ENCODE results near the gene CHD6. TPM values are rescaled to one million over a fixed set of nuclear protein-coding genes. Genes with fewer than 3 reads are reported as not detected.
A peak's percentile ranks its signal among the peaks of the same experiment; 100 is the strongest.

CHD6 gene
- total and polyA plus RNA-seq, 7 experiments from 2014 or later = 46.3 to 132 (median 94.6) TPM

GRCh38 chr20:41375846-41376245 is 242.3 kb downstream of the CHD6 start:
- POLR2A ChIA-PET = no interaction called here
- H3K4me1 Mint-ChIP-seq = peaks cover 0 to 11% (median 3%) of the 10 kb centered on the region in 7 donors
- H3K27ac ChIP-seq (ENCODE audit: low read depth, low read length) = no peak overlapping the region
- H3K9me3 Mint-ChIP-seq = peaks cover 4 to 22% (median 12%) of the 10 kb centered on the region in 11 donors
- no peaks in the 10 kb centered on the region for H3K36me3 ChIP-seq (ENCODE audit: control insufficient read depth in 2 of 3, insufficient read depth in 3 of 3, low read length in 3 of 3)
- H3K27me3 Mint-ChIP-seq = peaks cover 33 to 47% (median 41%) of the 10 kb centered on the region in 5 donors
- H3K27me3 ChIP-seq (ENCODE audit: control insufficient read depth in 2 of 2, insufficient read depth in 2 of 2, low read length in 2 of 2) = no peaks in the 10 kb centered on the region
- intact Hi-C loops (cut with micrococcal nuclease) = no loop called here
- ATAC-seq (no peak), DNase-seq (no peak)
- H3K36me3 Mint-ChIP-seq = peaks cover 0 to 19% (median 6%) of the 10 kb centered on the region in 5 donors
- H3K4me1 ChIP-seq (ENCODE audit: control insufficient read depth in 2 of 2, insufficient read depth in 2 of 2, low read length in 2 of 2) = no peaks in the 10 kb centered on the region
- peaks cover 0 to 6% (median 0%) of the 10 kb centered on the region in 3 experiments for H3K9me3 ChIP-seq (ENCODE audit: control insufficient read depth in 2 of 3, low read length in 3 of 3)
- CTCF ChIA-PET = no interaction called here
- no peak overlapping the region for H3K4me3 Mint-ChIP-seq
- no peak overlapping the region for H3K4me3 ChIP-seq (ENCODE audit: low read length)
- no peak overlapping the region for H3K27ac Mint-ChIP-seq

- no peak overlapping the region for H3K4me3 ChIP-seq (ENCODE audit: low read length)
- H3K9me3 Mint-ChIP-seq = peaks cover 4 to 23% (median 13%) of the 10 kb centered on the region in 11 donors
- intact Hi-C loops (cut with micrococcal nuclease) = no loop called here
- H3K4me3 Mint-ChIP-seq = peak overlapping the region in 1 of 10 donors; percentile 38
- no peak overlapping the region for H3K27ac ChIP-seq (ENCODE audit: low read depth, low read length)
- H3K9me3 ChIP-seq (ENCODE audit: control insufficient read depth in 2 of 3, low read length in 3 of 3) = peaks cover 0 to 6% (median 0%) of the 10 kb centered on the region in 3 experiments
- H3K27me3 Mint-ChIP-seq = peaks cover 30 to 52% (median 34%) of the 10 kb centered on the region in 5 donors
- H3K36me3 Mint-ChIP-seq = peaks cover 0 to 19% (median 6%) of the 10 kb centered on the region in 5 donors
- no peaks in the 10 kb centered on the region for H3K4me1 Mint-ChIP-seq
- no peak overlapping the region for H3K27ac Mint-ChIP-seq
- ChIA-PET POLR2A (interaction anchor here (1.1 kb wide), 1 partner anchor 20 kb away, joined by 3 read pairs; no protein-coding TSS in a partner anchor), CTCF (no interaction called here)
- DNase-seq = no peak
- no peak for ATAC-seq
- H3K27me3 ChIP-seq (ENCODE audit: control insufficient read depth in 2 of 2, insufficient read depth in 2 of 2, low read length in 2 of 2) = no peaks in the 10 kb centered on the region
- no peaks in the 10 kb centered on the region for H3K4me1 ChIP-seq (ENCODE audit: control insufficient read depth in 2 of 2, insufficient read depth in 2 of 2, low read length in 2 of 2)
- H3K36me3 ChIP-seq (ENCODE audit: control insufficient read depth in 2 of 3, insufficient read depth in 3 of 3, low read length in 3 of 3) = no peaks in the 10 kb centered on the region
These were observed 244.0 kb downstream of the CHD6 start for GRCh38 chr20:41373931-41374920.

- Mint-ChIP-seq H3K4me1 (no peaks in the 10 kb centered on the region), H3K27me3 (peaks cover 30 to 56% (median 36%) of the 10 kb centered on the region in 5 donors)
These were observed 244.9 kb downstream of the CHD6 start for GRCh38 chr20:41373251-41373783.

DNA sequence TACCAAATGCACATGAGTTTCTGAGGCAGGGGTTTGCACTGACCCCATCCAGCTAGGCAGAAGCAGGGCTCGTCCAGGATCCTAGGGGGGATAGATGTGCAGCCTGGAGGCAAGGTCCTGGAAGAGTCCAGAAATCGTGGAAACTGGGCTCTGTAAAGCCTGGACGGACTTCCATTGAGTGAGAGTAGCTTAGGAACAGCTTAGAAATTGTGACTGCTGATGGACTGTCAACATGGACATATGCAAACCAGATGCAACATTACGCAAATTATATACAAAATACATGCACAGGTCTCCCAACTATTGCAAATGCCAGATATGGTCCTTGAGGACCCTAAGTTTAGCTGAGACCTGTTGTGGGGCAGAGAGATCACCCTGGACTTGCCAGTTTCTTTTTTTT is 246.8 kb downstream of the CHD6 start:
- H3K4me1 Mint-ChIP-seq = peaks cover 3 to 10% (median 7%) of the 10 kb centered on the region in 7 donors
- DNase-seq (no peak), ATAC-seq (no peak)
- Histone ChIP-seq H3K27ac (ENCODE audit: low read depth, low read length) (no peak overlapping the region), H3K27me3 (ENCODE audit: control insufficient read depth in 2 of 2, insufficient read depth in 2 of 2, low read length in 2 of 2) (no peaks in the 10 kb centered on the region), H3K36me3 (ENCODE audit: control insufficient read depth in 2 of 3, insufficient read depth in 3 of 3, low read length in 3 of 3) (no peaks in the 10 kb centered on the region), H3K9me3 (ENCODE audit: control insufficient read depth in 2 of 3, low read length in 3 of 3) (peaks cover 0 to 6% (median 0%) of the 10 kb centered on the region in 3 experiments), H3K4me3 (ENCODE audit: low read length) (no peak overlapping the region), H3K4me1 (ENCODE audit: control insufficient read depth in 2 of 2, insufficient read depth in 2 of 2, low read length in 2 of 2) (no peaks in the 10 kb centered on the region)
- CTCF ChIA-PET = no interaction called here
- peaks cover 0 to 19% (median 6%) of the 10 kb centered on the region in 5 donors for H3K36me3 Mint-ChIP-seq
- POLR2A ChIA-PET = no interaction called here
- H3K27ac Mint-ChIP-seq = no peak overlapping the region
- peaks cover 4 to 23% (median 14%) of the 10 kb centered on the region in 11 donors for H3K9me3 Mint-ChIP-seq
- intact Hi-C loops (cut with micrococcal nuclease) = no loop called here
- H3K27me3 Mint-ChIP-seq = peaks cover 30 to 50% (median 38%) of the 10 kb centered on the region in 5 donors
- no peak overlapping the region for H3K4me3 Mint-ChIP-seq

More at GRCh38 chr20:41373251-41373783, 244.9 kb downstream of the CHD6 start:
- Histone ChIP-seq H3K4me3 (ENCODE audit: low read length) (no peak overlapping the region), H3K9me3 (ENCODE audit: control insufficient read depth in 2 of 3, low read length in 3 of 3) (peaks cover 0 to 6% (median 0%) of the 10 kb centered on the region in 3 experiments), H3K27me3 (ENCODE audit: control insufficient read depth in 2 of 2, insufficient read depth in 2 of 2, low read length in 2 of 2) (no peaks in the 10 kb centered on the region), H3K4me1 (ENCODE audit: control insufficient read depth in 2 of 2, insufficient read depth in 2 of 2, low read length in 2 of 2) (no peaks in the 10 kb centered on the region), H3K36me3 (ENCODE audit: control insufficient read depth in 2 of 3, insufficient read depth in 3 of 3, low read length in 3 of 3) (no peaks in the 10 kb centered on the region), H3K27ac (ENCODE audit: low read depth, low read length) (no peak overlapping the region)
- POLR2A ChIA-PET = interaction anchor here (1.1 kb wide), 1 partner anchor 21 kb away, joined by 3 read pairs; no protein-coding TSS in a partner anchor
- Mint-ChIP-seq H3K36me3 (peaks cover 0 to 19% (median 6%) of the 10 kb centered on the region in 5 donors), H3K9me3 (peaks cover 4 to 23% (median 13%) of the 10 kb centered on the region in 11 donors), H3K27ac (no peak overlapping the region), H3K4me3 (no peak overlapping the region)
- intact Hi-C loops (cut with micrococcal nuclease) = no loop called here
- DNase-seq (no peak), ATAC-seq (no peak)
- CTCF ChIA-PET = no interaction called here

DNA sequence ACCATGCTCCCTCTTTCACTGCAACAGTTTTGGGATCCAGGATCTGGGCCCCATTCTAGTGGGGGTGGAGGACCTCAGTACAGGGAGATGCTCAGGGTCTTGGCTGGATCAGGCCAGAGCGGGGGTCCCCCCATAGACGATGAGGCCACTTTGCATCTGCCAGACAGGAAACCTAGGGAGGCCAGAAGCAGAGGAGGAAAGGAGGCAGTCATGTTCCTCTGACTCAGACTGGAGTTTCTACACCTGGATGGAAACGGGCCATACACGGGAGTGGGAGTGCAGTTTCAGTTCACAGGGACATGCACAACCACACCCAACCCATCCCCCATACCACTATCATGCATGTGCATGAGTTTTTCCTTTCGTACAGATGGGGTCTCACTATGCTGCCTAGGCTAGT is 248.0 kb downstream of the CHD6 start:
- H3K4me3 Mint-ChIP-seq = no peak overlapping the region
- ATAC-seq = no peak
- H3K27me3 Mint-ChIP-seq = peaks cover 32 to 47% (median 42%) of the 10 kb centered on the region in 5 donors
- Histone ChIP-seq H3K27ac (ENCODE audit: low read depth, low read length) (no peak overlapping the region), H3K36me3 (ENCODE audit: control insufficient read depth in 2 of 3, insufficient read depth in 3 of 3, low read length in 3 of 3) (no peaks in the 10 kb centered on the region), H3K27me3 (ENCODE audit: control insufficient read depth in 2 of 2, insufficient read depth in 2 of 2, low read length in 2 of 2) (no peaks in the 10 kb centered on the region), H3K4me3 (ENCODE audit: low read length) (no peak overlapping the region), H3K4me1 (ENCODE audit: control insufficient read depth in 2 of 2, insufficient read depth in 2 of 2, low read length in 2 of 2) (no peaks in the 10 kb centered on the region), H3K9me3 (ENCODE audit: control insufficient read depth in 2 of 3, low read length in 3 of 3) (peaks cover 0 to 6% (median 0%) of the 10 kb centered on the region in 3 experiments)
- intact Hi-C loops (cut with micrococcal nuclease) = no loop called here
- H3K9me3 Mint-ChIP-seq = peaks cover 4 to 23% (median 15%) of the 10 kb centered on the region in 11 donors
- H3K4me1 Mint-ChIP-seq = peaks cover 3 to 10% (median 9%) of the 10 kb centered on the region in 7 donors
- no peak for DNase-seq
- H3K36me3 Mint-ChIP-seq = peaks cover 0 to 19% (median 6%) of the 10 kb centered on the region in 5 donors
- no peak overlapping the region for H3K27ac Mint-ChIP-seq
- ChIA-PET POLR2A (no interaction called here), CTCF (no interaction called here)

DNA sequence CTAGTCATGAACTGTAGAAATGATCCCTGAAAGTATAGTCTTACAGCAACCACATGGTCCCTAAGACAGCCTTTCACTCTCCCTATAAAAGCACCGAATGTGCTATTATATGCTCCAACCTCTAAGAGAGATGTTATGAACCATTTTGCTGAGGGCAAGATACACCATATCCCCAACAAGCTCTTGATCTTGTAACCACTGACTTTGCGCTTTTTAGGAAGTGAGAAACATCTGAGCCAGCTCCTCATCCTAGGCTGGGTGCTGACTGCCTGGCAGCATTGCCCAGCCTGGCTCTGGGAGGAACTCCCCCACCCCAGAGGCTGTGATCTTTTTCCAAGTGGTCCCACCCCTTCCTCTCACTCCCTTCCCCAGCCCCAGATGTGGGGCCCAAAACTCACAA is 248.5 kb downstream of the CHD6 start:
- no peaks in the 10 kb centered on the region for H3K4me1 ChIP-seq (ENCODE audit: control insufficient read depth in 2 of 2, insufficient read depth in 2 of 2, low read length in 2 of 2)
- H3K4me1 Mint-ChIP-seq = peaks cover 3 to 11% (median 9%) of the 10 kb centered on the region in 7 donors
- no peaks in the 10 kb centered on the region for H3K36me3 ChIP-seq (ENCODE audit: control insufficient read depth in 2 of 3, insufficient read depth in 3 of 3, low read length in 3 of 3)
- peaks cover 4 to 23% (median 15%) of the 10 kb centered on the region in 11 donors for H3K9me3 Mint-ChIP-seq
- ChIA-PET CTCF (no interaction called here), POLR2A (no interaction called here)
- H3K9me3 ChIP-seq (ENCODE audit: control insufficient read depth in 2 of 3, low read length in 3 of 3) = peaks cover 0 to 6% (median 0%) of the 10 kb centered on the region in 3 experiments
- H3K36me3 Mint-ChIP-seq = peaks cover 0 to 19% (median 6%) of the 10 kb centered on the region in 5 donors
- intact Hi-C loops (cut with micrococcal nuclease) = no loop called here
- peak overlapping the region in 1 of 10 donors; percentile 30 for H3K4me3 Mint-ChIP-seq
- DNase-seq (no peak), ATAC-seq (no peak)
- no peak overlapping the region for H3K4me3 ChIP-seq (ENCODE audit: low read length)
- no peak overlapping the region for H3K27ac ChIP-seq (ENCODE audit: low read depth, low read length)
- no peak overlapping the region for H3K27ac Mint-ChIP-seq
- H3K27me3 ChIP-seq (ENCODE audit: control insufficient read depth in 2 of 2, insufficient read depth in 2 of 2, low read length in 2 of 2) = no peaks in the 10 kb centered on the region
- peaks cover 34 to 52% (median 47%) of the 10 kb centered on the region in 5 donors for H3K27me3 Mint-ChIP-seq

Measured in naive thymus-derived CD4-positive, alpha-beta T cell (primary cell).